Glutamatergic neuron (in vitro differentiated cells): ENCODE results near the gene SMIM22. TPM values are rescaled to one million over a fixed set of nuclear protein-coding genes. Genes with fewer than 3 reads are reported as not detected.

Experiments
- DNase-seq: peaks from one replicate; pipeline ENCODE4 v3.0.0; 2022
- H3K27ac Mint-ChIP-seq: one replicate; pipeline ENCODE4 v1.8.0; 2020; ENCODE audit warnings: mild to moderate bottlenecking, mixed read lengths, inconsistent platforms; ENCODE audit not compliant: unreplicated experiment
- H3K27me3 Mint-ChIP-seq: one replicate; pipeline ENCODE4 v1.8.0; 2020; ENCODE audit warnings: mild to moderate bottlenecking, moderate library complexity, mixed read lengths, inconsistent platforms; ENCODE audit not compliant: unreplicated experiment
- H3K36me3 Mint-ChIP-seq: one replicate; pipeline ENCODE4 v1.8.0; 2020; ENCODE audit warnings: mild to moderate bottlenecking, mixed read lengths, inconsistent platforms; ENCODE audit not compliant: unreplicated experiment
- H3K4me1 Mint-ChIP-seq: one replicate; pipeline ENCODE4 v1.8.0; 2020; ENCODE audit warnings: mild to moderate bottlenecking, low read depth, mixed read lengths, inconsistent platforms; ENCODE audit not compliant: unreplicated experiment
- H3K4me3 Mint-ChIP-seq: one replicate; pipeline ENCODE4 v1.8.0; 2020; ENCODE audit warnings: mild to moderate bottlenecking, mixed read lengths, inconsistent platforms; ENCODE audit not compliant: unreplicated experiment
- H3K9me3 Mint-ChIP-seq: one replicate; pipeline ENCODE4 v1.8.0; 2020; ENCODE audit warnings: mild to moderate bottlenecking, moderate library complexity, mixed read lengths, inconsistent platforms; ENCODE audit not compliant: unreplicated experiment
- CTCF ChIP-seq: fragments of 200-600 bp; sonication (generic); IDR thresholded peaks from one replicate; pipeline ENCODE4 v1.5.0; 2021; ENCODE audit not compliant: partially characterized antibody, unreplicated experiment
- total RNA-seq: library from RNA; stranded (reverse); fragmentation: NEBNext Ultra II Directional; extraction: Animal tissue kit (Norgen Biotek cat#: 25700); gene quantifications from one replicate; pipeline ENCODE4 v1.2.1, GENCODE V29; 2021; ENCODE audit not compliant: unreplicated experiment

The SMIM22 gene
- total RNA-seq, 1 donor from 2014 or later = not detected

GRCh38 chr16:4813251-4814003 lies 18.3 kb downstream of the SMIM22 start:
- no peaks in the 10 kb centered on the region for H3K27me3 Mint-ChIP-seq
- H3K4me3 Mint-ChIP-seq = no peak overlapping the region
- no peaks in the 10 kb centered on the region for H3K4me1 Mint-ChIP-seq
- no peak for TF ChIP-seq CTCF
- H3K36me3 Mint-ChIP-seq = no peaks in the 10 kb centered on the region
- H3K9me3 Mint-ChIP-seq = peaks cover 4% of the 10 kb centered on the region
- DNase-seq = no peak
- H3K27ac Mint-ChIP-seq = no peak overlapping the region

GRCh38 chr16:4814046-4814445 lies 18.9 kb downstream of the SMIM22 start:
- no peaks in the 10 kb centered on the region for H3K4me1 Mint-ChIP-seq
- no peak overlapping the region for H3K27ac Mint-ChIP-seq
- no peak for DNase-seq
- no peaks in the 10 kb centered on the region for H3K36me3 Mint-ChIP-seq
- H3K9me3 Mint-ChIP-seq = peaks cover 4% of the 10 kb centered on the region
- peaks cover 3% of the 10 kb centered on the region for H3K27me3 Mint-ChIP-seq
- no peak for TF ChIP-seq CTCF
- H3K4me3 Mint-ChIP-seq = no peak overlapping the region

GRCh38 chr16:4814542-4815173 lies 19.5 kb downstream of the SMIM22 start:
- no peak for DNase-seq
- no peak for TF ChIP-seq CTCF
- Mint-ChIP-seq H3K9me3 (peaks cover 4% of the 10 kb centered on the region), H3K27ac (no peak overlapping the region), H3K4me3 (no peak overlapping the region), H3K4me1 (no peaks in the 10 kb centered on the region), H3K36me3 (no peaks in the 10 kb centered on the region), H3K27me3 (peaks cover 3% of the 10 kb centered on the region)

- Mint-ChIP-seq H3K36me3 (peaks cover 5% of the 10 kb centered on the region), H3K27ac (no peak overlapping the region), H3K4me3 (no peak overlapping the region), H3K27me3 (peaks cover 3% of the 10 kb centered on the region), H3K4me1 (no peaks in the 10 kb centered on the region), H3K9me3 (peaks cover 2% of the 10 kb centered on the region)
- no peak for DNase-seq
- no peak for TF ChIP-seq CTCF
These were observed 25.5 kb downstream of the SMIM22 start for GRCh38 chr16:4820652-4821051.

- Mint-ChIP-seq H3K9me3 (no peaks in the 10 kb centered on the region), H3K27me3 (no peaks in the 10 kb centered on the region), H3K4me1 (no peaks in the 10 kb centered on the region), H3K4me3 (no peak overlapping the region), H3K27ac (no peak overlapping the region), H3K36me3 (peaks cover 5% of the 10 kb centered on the region)
- TF ChIP-seq CTCF = no peak
- DNase-seq = no peak
These were observed 30.0 kb downstream of the SMIM22 start for GRCh38 chr16:4825196-4825595.
